ENCODE results near the gene CDKN1C. TPM values are rescaled to one million over a fixed set of nuclear protein-coding genes. Genes with fewer than 3 reads are reported as not detected.

The CDKN1C gene
- total and polyA plus RNA-seq, 2 of the 8 experiments (the other 6 are each of a cell fraction or from before 2014, with no cell fraction given), result 12.8 to 14.1 TPM

DNA sequence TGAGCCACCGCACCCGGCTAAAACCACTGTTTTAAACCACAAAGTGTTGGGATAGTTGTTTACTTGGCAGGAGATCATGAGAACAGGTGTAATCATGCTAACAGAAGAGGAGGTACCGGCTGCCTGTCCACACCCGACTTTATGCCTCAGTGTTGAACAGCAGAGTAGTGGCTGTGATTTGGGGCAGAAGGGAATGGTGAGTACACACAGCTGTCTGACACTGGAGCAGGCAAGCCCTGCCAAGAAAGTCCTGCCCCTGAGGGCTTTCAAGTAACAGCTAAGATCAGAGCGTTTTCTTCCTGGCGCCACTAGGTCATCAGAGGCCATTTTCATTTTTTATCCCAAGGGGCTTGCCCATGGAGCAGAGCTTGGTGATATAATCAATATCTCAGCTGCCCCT is 8.1 kb downstream of the CDKN1C start:
- POLR2A ChIA-PET (ENCODE audit: partially characterized antibody), result no interaction called here
- TF ChIP-seq EGR1 (IDR thresholded peaks at IDR 0.05; ENCODE audit: borderline replicate concordance, low read depth, low read length), result no peak
- TF ChIP-seq, protein P1, sequence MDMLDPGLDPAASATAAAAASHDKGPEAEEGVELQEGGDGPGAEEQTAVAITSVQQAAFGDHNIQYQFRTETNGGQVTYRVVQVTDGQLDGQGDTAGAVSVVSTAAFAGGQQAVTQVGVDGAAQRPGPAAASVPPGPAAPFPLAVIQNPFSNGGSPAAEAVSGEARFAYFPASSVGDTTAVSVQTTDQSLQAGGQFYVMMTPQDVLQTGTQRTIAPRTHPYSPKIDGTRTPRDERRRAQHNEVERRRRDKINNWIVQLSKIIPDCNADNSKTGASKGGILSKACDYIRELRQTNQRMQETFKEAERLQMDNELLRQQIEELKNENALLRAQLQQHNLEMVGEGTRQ (IDR thresholded peaks at IDR 0.05; ENCODE audit: low read length), result no peak
- TF ChIP-seq SP4 (IDR thresholded peaks at IDR 0.05; ENCODE audit: low read length), result no peak
- TF ChIP-seq SIRT6 (IDR thresholded peaks at IDR 0.05; ENCODE audit: low read length), result no peak
- TF ChIP-seq POLR2AphosphoS5 (IDR thresholded peaks at IDR 0.05; ENCODE audit: low read depth, low read length), result no peak
- TF ChIP-seq SP2 (IDR thresholded peaks at IDR 0.05; ENCODE audit: low read length), result no peak
- TF ChIP-seq TCF12 (IDR thresholded peaks at IDR 0.05; ENCODE audit: low read depth, low read length), result no peak
- TF ChIP-seq TBP (IDR thresholded peaks at IDR 0.05; ENCODE audit: low read depth, low read length), result no peak
- no peak for TF ChIP-seq HDAC6 (IDR thresholded peaks at IDR 0.05; ENCODE audit: low read depth, low read length)
- TF ChIP-seq RNF2 (IDR thresholded peaks at IDR 0.05; ENCODE audit: borderline replicate concordance, low read depth, low read length, missing control alignments, poor library complexity, severe bottlenecking), result no peak
- no peak for TF ChIP-seq TEAD4 (IDR thresholded peaks at IDR 0.05; ENCODE audit: low read depth, low read length)
- TF ChIP-seq SIX5 (IDR thresholded peaks at IDR 0.05; ENCODE audit: low read depth, low read length), result no peak
- TF ChIP-seq, protein P2, sequence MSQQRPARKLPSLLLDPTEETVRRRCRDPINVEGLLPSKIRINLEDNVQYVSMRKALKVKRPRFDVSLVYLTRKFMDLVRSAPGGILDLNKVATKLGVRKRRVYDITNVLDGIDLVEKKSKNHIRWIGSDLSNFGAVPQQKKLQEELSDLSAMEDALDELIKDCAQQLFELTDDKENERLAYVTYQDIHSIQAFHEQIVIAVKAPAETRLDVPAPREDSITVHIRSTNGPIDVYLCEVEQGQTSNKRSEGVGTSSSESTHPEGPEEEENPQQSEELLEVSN (IDR thresholded peaks at IDR 0.05), result no peak

More for the DNA sequence above, 8.1 kb downstream of the CDKN1C start:
- no peak for FAIRE-seq
- H4K5ac ChIP-seq (ENCODE audit: insufficient read length, low read depth, low read length), result no peak overlapping the region
- peaks cover 0 to 6% of the 10 kb centered on the region in 2 experiments for H4K20me1 ChIP-seq (replicated peaks in 1 of 2; ENCODE audit: control insufficient read depth in 1 of 2, insufficient read depth in 2 of 2, low read length in 2 of 2)
- no peak overlapping the region for H3K9ac ChIP-seq (replicated peaks in 1 of 4; ENCODE audit: extremely low read depth in 1 of 4, low read depth in 3 of 4, low read length in 3 of 4)
- H2BK15ac ChIP-seq (ENCODE audit: low read length), result no peak overlapping the region
- H3K4me2 ChIP-seq (ENCODE audit: insufficient read depth in 1 of 2, low read depth in 2 of 2, low read length in 2 of 2), result no peak overlapping the region
- H2BK5ac ChIP-seq (ENCODE audit: low read depth, low read length), result no peak overlapping the region
- CTCF ChIA-PET (ENCODE audit: partially characterized antibody), result interaction anchor here (0.7 to 2.9 kb wide), 9 partner anchors 10 to 344 kb away, joined by 3 to 17 read pairs (median 3); no protein-coding TSS in a partner anchor
- WGBS, 2 experiments (ENCODE audit: extremely low coverage in 1 of 2, insufficient coverage in 1 of 2, insufficient read length in 1 of 2, insufficient replicate concordance in 2 of 2, low coverage in 1 of 2, low lambda C conversion rate in 2 of 2, missing lambda C conversion rate in 1 of 2), result 96% methylated on average over 6 of the region's 6 CpGs; no CpG with 5 or more reads in 1 of the 2 experiments
- H3K79me1 ChIP-seq (ENCODE audit: low read depth, low read length), result no peaks in the 10 kb centered on the region
- H3K9me3 ChIP-seq (ENCODE audit: insufficient read depth in 2 of 2, low read depth in 1 of 2, low read length in 1 of 2), result peaks cover 0 to 2% of the 10 kb centered on the region in 2 experiments; a peak in 1 of 4 replicates
- H2BK20ac ChIP-seq (ENCODE audit: low read length), result no peak overlapping the region; the same call in 1 of the 2 replicates
- H3K18ac ChIP-seq (ENCODE audit: extremely low read depth, low read length), result no peak overlapping the region
- H2AFZ ChIP-seq (ENCODE audit: low read length), result no peak overlapping the region
- no peak overlapping the region for H4K91ac ChIP-seq (replicated peaks; ENCODE audit: insufficient read length, low read length)
- peaks cover 0 to 4% (median 1%) of the 10 kb centered on the region in 4 experiments; a peak in 6 of 7 replicates for H3K4me1 ChIP-seq (replicated peaks in 1 of 4; ENCODE audit: control insufficient read depth in 3 of 4, insufficient read depth in 4 of 4, low read length in 3 of 4)
- H3K27ac ChIP-seq (ENCODE audit: low read depth, low read length), result no peak overlapping the region
- no peak overlapping the region for H2BK12ac ChIP-seq (ENCODE audit: low read depth, low read length)
- H3K27me3 ChIP-seq (replicated peaks in 1 of 4; ENCODE audit: control insufficient read depth in 3 of 4, extremely low read depth in 1 of 4, insufficient read depth in 3 of 4, low read length in 3 of 4), result peaks cover 0 to 54% (median 36%) of the 10 kb centered on the region in 4 experiments; a peak in 6 of 7 replicates
- H3K4me3 ChIP-seq (ENCODE audit: extremely low read depth in 1 of 4, insufficient read depth in 2 of 4, low read depth in 3 of 4, low read length in 4 of 4), result no peak overlapping the region
- H3K23me2 ChIP-seq (ENCODE audit: low read depth, low read length), result no peaks in the 10 kb centered on the region
- H3K79me2 ChIP-seq (ENCODE audit: control insufficient read depth in 1 of 2, insufficient read depth in 2 of 2, low read length in 2 of 2), result no peaks in the 10 kb centered on the region
- no peak overlapping the region for H3K4ac ChIP-seq (replicated peaks; ENCODE audit: insufficient read length, low read depth, low read length)
- H3K56ac ChIP-seq (replicated peaks; ENCODE audit: insufficient read length, low read depth, low read length), result no peak overlapping the region
- no peak overlapping the region for H3K14ac ChIP-seq (ENCODE audit: insufficient read length)
- H4K8ac ChIP-seq (ENCODE audit: extremely low read depth, insufficient read depth, low read length), result no peak overlapping the region
- no peak overlapping the region for H3K23ac ChIP-seq (ENCODE audit: insufficient read length)
- no peak for DNase-seq (ENCODE audit: low read depth in 1 of 2, low spot score in 2 of 2)
- H3K36me3 ChIP-seq (ENCODE audit: control insufficient read depth in 2 of 4, insufficient read depth in 4 of 4, low read length in 3 of 4), result no peaks in the 10 kb centered on the region
- H2AK5ac ChIP-seq (ENCODE audit: low read depth, low read length), result no peak overlapping the region
- no peak overlapping the region for H2BK120ac ChIP-seq (replicated peaks; ENCODE audit: low read depth, low read length)

All from H1 (cell line).